Skeletal muscle satellite cell (primary cell): ENCODE data around the gene PAX7.
"Not testable (repeated sequence)": the region's sequence is repeated elsewhere in the genome, so short reads cannot be mapped to it uniquely, and the experiment has no call there.

ENCODE experiments used
- H3K27me3 ChIP-seq: 2 replicates; pipeline ENCODE4 v1.7.0; 2013; ENCODE audit warnings: low read length; ENCODE audit not compliant: control insufficient read depth, insufficient read depth
- H3K36me3 ChIP-seq: 2 replicates; pipeline ENCODE4 v1.7.0; 2013; ENCODE audit warnings: mild to moderate bottlenecking, control low read depth, low read length; ENCODE audit not compliant: insufficient read depth
- H3K4me1 ChIP-seq: 2 replicates; pipeline ENCODE4 v1.7.0; 2013; ENCODE audit warnings: low read length; ENCODE audit not compliant: control insufficient read depth, insufficient read depth
- H3K4me2 ChIP-seq: 2 replicates; pipeline ENCODE4 v1.7.0; 2013; ENCODE audit warnings: mild to moderate bottlenecking, low read length
- H3K4me3 ChIP-seq: 2 replicates; pipeline ENCODE4 v1.7.0; 2013; ENCODE audit warnings: low read length
- H3K9ac ChIP-seq: 2 replicates; pipeline ENCODE4 v1.7.0; 2013; ENCODE audit warnings: mild to moderate bottlenecking, low read depth, low read length, moderate library complexity
- H3K9me3 ChIP-seq: replicated peaks from 2 replicates; pipeline ENCODE4 v1.7.0; 2013; ENCODE audit warnings: mild to moderate bottlenecking, control low read depth, low read length

Gene PAX7

DNA sequence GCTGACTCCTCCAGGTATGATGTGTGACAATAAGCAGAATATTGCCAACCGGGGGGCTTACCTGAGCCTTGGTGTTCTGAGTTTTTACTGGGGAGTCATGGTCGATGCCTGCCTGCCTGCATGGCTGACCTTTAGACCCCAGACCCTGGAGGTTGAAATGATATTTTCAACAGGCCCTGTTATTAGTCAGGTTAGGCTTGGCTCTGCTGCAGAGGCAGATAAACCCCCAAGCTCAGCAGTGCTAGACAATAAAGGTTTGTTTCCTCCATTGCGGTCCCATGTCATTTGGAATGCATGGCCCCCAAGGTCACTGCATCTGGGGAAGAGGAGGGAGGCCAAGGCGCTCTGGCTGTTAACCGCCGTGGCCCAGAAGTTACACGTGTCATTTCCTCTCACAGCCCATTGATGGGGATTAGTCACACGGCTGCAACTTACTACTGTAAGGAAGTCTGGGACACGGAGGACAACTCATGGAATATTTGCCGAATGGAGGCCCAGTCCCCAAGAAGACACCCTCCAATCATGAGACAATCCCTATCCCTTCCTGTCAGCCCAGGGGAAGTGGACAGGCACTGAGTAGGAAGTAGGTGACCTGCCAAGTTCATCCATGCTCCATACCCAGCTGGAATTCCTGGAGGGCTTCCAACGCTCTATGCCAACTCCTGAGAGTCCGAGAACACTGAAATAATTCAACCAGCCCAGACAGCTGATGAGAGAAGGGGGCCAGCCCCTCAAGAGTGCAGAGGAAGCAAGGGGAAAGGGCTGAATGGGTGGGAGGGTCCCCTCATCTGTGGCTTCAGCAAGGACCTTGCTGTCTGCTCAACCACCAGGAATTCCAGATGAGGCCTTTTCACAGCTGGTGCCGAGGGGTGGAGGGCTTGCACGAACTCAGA is 131.5 kb downstream of the PAX7 start:
- no peak overlapping the region for H3K4me2 ChIP-seq
- no peak overlapping the region for H3K4me3 ChIP-seq
- H3K27me3 ChIP-seq = peaks cover 3% of the 10 kb centered on the region
- H3K9me3 ChIP-seq = no peaks in the 10 kb centered on the region
- H3K36me3 ChIP-seq = no peaks in the 10 kb centered on the region
- peaks cover 11% of the 10 kb centered on the region for H3K4me1 ChIP-seq
- no peak overlapping the region for H3K9ac ChIP-seq

DNA sequence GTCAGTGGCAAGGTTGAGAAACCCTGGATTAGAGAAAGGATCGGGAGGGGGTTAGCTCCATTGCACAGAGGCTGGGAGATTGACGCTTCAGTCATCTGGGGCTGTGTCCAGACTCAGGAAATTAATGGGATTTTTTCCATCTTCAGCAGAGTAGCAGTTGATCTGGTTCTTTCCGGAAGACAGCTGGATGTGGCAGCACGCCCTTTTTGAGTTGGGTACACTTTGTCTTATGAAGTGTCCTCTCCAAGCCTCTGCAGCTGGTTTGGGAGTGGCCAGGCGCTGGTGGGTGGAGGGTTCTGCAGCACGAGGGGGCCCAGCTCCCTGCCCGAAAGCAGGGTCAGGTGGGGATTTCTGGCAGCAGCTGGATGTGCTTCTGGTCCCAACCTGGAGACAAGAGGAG is 133.7 kb downstream of the PAX7 start:
- Histone ChIP-seq H3K4me2 (no peak overlapping the region), H3K9ac (no peak overlapping the region), H3K36me3 (no peaks in the 10 kb centered on the region), H3K4me1 (peaks cover 11% of the 10 kb centered on the region), H3K9me3 (no peaks in the 10 kb centered on the region), H3K27me3 (peaks cover 3% of the 10 kb centered on the region), H3K4me3 (no peak overlapping the region)

DNA sequence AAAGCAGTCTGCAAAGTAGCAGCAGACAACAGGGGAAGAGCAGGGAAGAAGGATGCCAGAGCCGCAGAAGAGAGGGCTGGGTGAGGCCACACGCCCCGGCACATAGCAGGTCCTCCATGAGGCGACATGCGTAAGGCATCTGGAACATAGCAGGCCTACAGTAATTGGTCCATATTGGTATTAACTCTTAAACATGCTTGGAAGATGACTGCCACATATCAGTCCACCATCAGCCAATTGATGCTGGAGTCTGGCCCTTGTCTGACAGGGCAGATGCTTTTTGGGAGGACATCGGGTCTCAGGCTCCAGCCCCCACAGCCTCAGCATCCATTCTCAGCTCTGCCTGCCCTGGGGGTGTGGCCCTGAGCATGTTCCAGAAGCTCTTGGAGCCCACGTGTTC is 135.1 kb downstream of the PAX7 start:
- Histone ChIP-seq H3K4me1 (peaks cover 11% of the 10 kb centered on the region), H3K9ac (no peak overlapping the region), H3K9me3 (no peaks in the 10 kb centered on the region), H3K36me3 (no peaks in the 10 kb centered on the region), H3K27me3 (peaks cover 6% of the 10 kb centered on the region), H3K4me2 (no peak overlapping the region), H3K4me3 (no peak overlapping the region)

DNA sequence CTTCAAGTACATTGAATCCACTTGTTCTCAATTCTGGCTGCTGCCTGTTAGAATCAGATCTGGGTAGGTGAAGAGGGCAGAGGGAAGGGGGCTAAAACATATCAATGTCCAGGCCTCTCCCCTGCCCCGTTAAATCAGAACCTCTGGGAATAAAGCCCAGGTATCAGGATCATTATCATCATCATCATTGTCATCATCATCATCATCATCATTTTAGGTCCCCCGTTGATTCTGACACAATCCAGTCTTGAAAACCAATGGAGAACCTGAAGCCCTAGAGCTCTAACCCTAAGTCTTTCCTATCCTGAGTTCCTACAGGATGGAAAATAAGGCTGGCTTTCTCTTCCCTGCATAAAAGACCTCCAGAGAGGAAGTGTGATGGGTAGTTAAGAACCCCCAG is 135.7 kb downstream of the PAX7 start:
- H3K4me3 ChIP-seq = no peak overlapping the region
- H3K4me2 ChIP-seq = no peak overlapping the region
- no peaks in the 10 kb centered on the region for H3K36me3 ChIP-seq
- peaks cover 11% of the 10 kb centered on the region for H3K4me1 ChIP-seq
- peaks cover 6% of the 10 kb centered on the region for H3K27me3 ChIP-seq
- H3K9me3 ChIP-seq = no peaks in the 10 kb centered on the region
- no peak overlapping the region for H3K9ac ChIP-seq

DNA sequence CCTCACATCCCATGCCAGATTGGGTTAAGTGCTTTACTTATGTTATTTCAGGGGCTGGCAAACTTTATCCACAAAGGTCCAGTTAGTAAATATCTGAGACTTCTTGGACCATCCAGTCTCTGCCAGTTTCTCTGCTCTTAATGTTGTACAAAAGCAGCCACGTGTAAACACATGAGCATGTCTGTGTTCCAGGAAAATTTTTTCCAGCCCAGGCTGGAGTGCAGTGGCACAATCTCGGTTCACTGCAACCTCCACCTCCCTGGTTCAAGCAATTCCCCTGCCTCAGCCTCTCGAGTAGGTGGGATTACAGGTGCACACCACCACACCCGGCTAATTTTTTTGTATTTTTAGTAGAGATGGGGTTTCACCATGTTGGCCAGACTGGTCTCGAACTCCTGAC is 136.9 kb downstream of the PAX7 start:
- not testable (repeated sequence) for H3K27me3 ChIP-seq, H3K36me3 ChIP-seq, H3K4me2 ChIP-seq

DNA sequence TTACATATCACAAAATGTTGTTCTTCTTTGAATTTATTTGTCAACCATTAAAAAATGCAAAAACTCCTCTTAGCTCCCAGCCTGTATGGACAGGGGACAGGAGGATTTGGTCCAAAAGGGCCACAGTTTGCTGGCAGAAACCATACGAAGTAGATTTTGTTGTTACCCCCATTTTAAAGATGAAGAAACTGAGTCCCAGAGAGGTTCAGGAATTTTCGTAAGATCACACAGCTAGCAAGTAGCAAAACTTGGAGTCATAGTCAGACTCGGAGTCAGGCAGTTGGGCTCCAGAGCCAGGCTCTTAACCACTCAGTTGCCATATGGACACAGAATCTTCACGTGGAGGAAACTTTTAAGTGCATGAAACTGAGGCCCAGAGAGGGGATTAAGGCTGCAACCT is 137.4 kb downstream of the PAX7 start:
- no peak overlapping the region for H3K4me2 ChIP-seq
- no peaks in the 10 kb centered on the region for H3K9me3 ChIP-seq
- H3K4me3 ChIP-seq = no peak overlapping the region
- H3K36me3 ChIP-seq = no peaks in the 10 kb centered on the region
- peaks cover 10% of the 10 kb centered on the region for H3K27me3 ChIP-seq
- no peak overlapping the region for H3K9ac ChIP-seq
- H3K4me1 ChIP-seq = peaks cover 5% of the 10 kb centered on the region

More for the DNA sequence above, 136.9 kb downstream of the PAX7 start:
- H3K9me3 ChIP-seq, H3K4me1 ChIP-seq, H3K9ac ChIP-seq, H3K4me3 ChIP-seq: not testable (repeated sequence)

DNA sequence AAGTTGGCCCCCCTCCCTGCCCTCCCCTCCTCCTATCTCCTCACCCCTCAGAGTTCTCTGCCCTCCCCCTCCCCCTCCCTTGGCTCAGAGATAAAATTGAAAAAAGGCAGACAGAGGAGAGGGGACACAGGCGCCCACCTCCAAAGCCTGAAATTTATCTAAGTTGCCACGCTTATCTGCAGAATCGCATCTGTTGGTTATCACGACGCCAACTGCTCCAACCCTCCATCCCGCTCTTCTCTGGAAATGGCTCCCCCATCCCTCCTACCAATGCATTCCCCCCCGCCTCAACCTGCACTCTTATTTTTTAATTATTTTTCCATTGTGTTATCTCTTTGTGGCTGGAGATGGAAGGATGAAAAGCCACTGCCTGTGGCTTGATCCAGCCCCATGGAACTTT is 138.5 kb downstream of the PAX7 start:
- peaks cover 5% of the 10 kb centered on the region for H3K4me1 ChIP-seq
- no peaks in the 10 kb centered on the region for H3K36me3 ChIP-seq
- H3K27me3 ChIP-seq = peaks cover 6% of the 10 kb centered on the region
- H3K9ac ChIP-seq = no peak overlapping the region
- H3K4me3 ChIP-seq = no peak overlapping the region
- no peak overlapping the region for H3K4me2 ChIP-seq
- no peaks in the 10 kb centered on the region for H3K9me3 ChIP-seq

DNA sequence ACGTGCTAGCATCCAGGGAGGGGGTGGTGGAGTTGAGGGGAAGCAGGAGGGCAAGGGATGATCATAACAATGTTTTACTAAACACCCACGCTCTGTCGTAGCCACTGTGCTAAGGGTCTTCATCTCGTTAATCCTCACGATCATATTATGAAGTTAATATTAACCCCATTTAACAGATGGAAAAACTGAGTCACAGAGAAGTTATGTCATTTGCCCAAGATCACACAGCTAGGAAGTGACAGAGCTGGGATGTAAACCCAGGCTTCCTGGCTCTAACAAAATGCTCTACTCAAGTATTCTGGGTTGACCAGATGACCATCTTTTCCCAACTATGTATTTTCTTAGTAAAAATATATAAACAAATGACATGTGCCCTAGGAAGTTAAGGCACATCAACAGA is 140.2 kb downstream of the PAX7 start:
- Histone ChIP-seq H3K9ac (no peak overlapping the region), H3K4me1 (no peaks in the 10 kb centered on the region), H3K36me3 (no peaks in the 10 kb centered on the region), H3K9me3 (no peaks in the 10 kb centered on the region), H3K4me2 (no peak overlapping the region), H3K4me3 (no peak overlapping the region), H3K27me3 (peaks cover 11% of the 10 kb centered on the region)

DNA sequence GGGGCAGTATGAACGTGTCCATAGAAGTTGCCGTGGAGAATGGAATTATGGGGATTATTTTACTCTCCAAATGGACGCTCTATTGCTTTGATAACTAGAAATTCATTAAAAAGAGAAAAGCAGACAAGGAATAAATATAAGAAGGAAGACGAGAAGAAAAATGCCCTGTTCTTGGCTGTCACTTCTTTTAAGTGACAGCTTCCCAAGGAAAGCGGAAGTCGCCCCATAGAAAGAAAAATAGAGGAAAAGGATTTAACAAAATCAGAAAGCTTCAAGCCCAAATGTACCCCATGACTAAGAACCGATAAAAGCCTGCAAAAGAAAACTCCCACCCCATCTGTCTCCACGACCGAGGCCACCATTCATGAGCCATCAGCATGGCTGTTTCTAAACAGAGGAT is 143.1 kb downstream of the PAX7 start:
- H3K4me2 ChIP-seq = no peak overlapping the region
- H3K4me3 ChIP-seq = no peak overlapping the region
- H3K9ac ChIP-seq = no peak overlapping the region
- no peaks in the 10 kb centered on the region for H3K4me1 ChIP-seq
- H3K9me3 ChIP-seq = no peaks in the 10 kb centered on the region
- no peaks in the 10 kb centered on the region for H3K36me3 ChIP-seq
- peaks cover 11% of the 10 kb centered on the region for H3K27me3 ChIP-seq

DNA sequence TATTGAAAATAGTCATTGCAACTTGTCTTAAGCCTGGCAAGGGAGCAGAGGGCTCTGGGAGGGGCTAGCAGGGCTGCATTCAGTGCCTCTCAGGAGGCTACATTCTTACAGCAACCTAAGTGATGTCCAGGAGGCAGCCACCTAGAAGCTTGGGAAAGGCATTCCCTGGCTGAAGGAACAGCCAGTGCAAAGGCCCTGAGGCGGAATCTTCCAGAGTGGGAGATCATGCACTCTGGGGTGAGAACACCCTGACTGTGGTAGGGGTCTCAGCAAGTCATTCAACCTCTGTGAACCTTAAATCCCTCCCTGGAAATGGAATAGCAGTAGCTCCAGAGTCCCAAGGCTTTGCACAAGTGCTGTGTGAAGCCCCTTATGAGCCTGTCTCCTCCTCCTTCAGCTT is 144.7 kb downstream of the PAX7 start:
- H3K4me1 ChIP-seq = no peaks in the 10 kb centered on the region
- H3K4me3 ChIP-seq = no peak overlapping the region
- H3K9ac ChIP-seq = no peak overlapping the region
- no peaks in the 10 kb centered on the region for H3K36me3 ChIP-seq
- no peak overlapping the region for H3K4me2 ChIP-seq
- peaks cover 8% of the 10 kb centered on the region for H3K27me3 ChIP-seq
- H3K9me3 ChIP-seq = no peaks in the 10 kb centered on the region

DNA sequence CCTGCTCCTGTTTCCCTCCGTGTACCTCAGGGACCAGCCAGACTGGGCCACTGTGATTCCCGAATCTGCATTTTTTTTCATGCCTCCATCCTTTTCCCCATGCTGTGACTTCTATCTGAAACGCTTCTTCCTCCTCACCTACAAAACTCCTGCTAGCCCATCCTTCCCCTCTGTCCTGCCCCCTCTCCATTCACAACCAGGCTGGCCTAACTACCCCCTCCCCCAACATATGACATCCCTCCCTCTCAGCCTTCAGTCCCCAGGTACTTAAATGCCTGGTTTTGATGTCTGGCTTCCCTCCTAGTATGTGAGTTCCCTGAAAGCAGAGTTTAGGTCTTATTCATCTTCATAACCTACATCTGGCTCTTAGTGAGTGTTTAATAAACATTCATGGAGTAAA is 146.1 kb downstream of the PAX7 start:
- peaks cover 8% of the 10 kb centered on the region for H3K27me3 ChIP-seq
- H3K9ac ChIP-seq = no peak overlapping the region
- no peak overlapping the region for H3K4me3 ChIP-seq
- no peaks in the 10 kb centered on the region for H3K4me1 ChIP-seq
- no peaks in the 10 kb centered on the region for H3K36me3 ChIP-seq
- H3K9me3 ChIP-seq = no peaks in the 10 kb centered on the region
- no peak overlapping the region for H3K4me2 ChIP-seq

DNA sequence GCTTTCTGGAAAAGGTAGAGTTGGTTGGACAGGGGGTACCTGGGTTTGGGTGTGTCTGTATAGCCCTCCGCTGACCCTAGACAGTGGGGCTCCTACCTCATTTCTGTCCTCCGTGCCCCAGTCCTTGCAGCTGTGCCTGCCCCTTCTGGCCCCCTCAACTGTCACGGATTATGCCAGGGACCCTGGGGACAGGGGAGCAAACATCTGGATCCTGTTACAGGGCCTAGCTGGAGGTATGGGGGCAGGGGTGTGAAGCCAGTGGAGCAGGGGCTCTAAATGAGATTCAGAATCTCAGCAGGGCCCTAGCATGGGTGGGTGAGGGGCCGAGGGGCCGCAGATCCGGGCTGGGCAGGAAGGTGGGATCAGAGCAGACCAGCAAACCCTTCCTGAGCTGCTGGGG is 147.8 kb downstream of the PAX7 start:
- no peaks in the 10 kb centered on the region for H3K36me3 ChIP-seq

More for the DNA sequence above, 147.8 kb downstream of the PAX7 start:
- H3K4me1 ChIP-seq = no peaks in the 10 kb centered on the region
- no peaks in the 10 kb centered on the region for H3K9me3 ChIP-seq
- peaks cover 4% of the 10 kb centered on the region for H3K27me3 ChIP-seq
- no peak overlapping the region for H3K4me2 ChIP-seq
- no peak overlapping the region for H3K4me3 ChIP-seq
- H3K9ac ChIP-seq = no peak overlapping the region
